Ishikawa (cell line): ENCODE results near the gene ANKRD35.
A peak's percentile ranks its signal among the peaks of the same experiment; 100 is the strongest.

ENCODE experiments used
- CEBPB ChIP-seq: IDR thresholded peaks from 2 replicates; pipeline ENCODE4 v1.6.1; 2012
- CREB1 ChIP-seq: IDR thresholded peaks from 2 replicates; pipeline ENCODE4 v1.6.1; 2012; ENCODE audit warnings: low read depth
- EGR1 ChIP-seq: IDR thresholded peaks from 2 replicates; pipeline ENCODE4 v1.6.1; 2012
- EP300 ChIP-seq: IDR thresholded peaks from 2 replicates; pipeline ENCODE4 v1.6.1; 2012; ENCODE audit warnings: borderline replicate concordance
- FOXM1 ChIP-seq: IDR thresholded peaks from 2 replicates; pipeline ENCODE4 v1.6.1; 2012; ENCODE audit warnings: low read depth, borderline replicate concordance
- NFIC ChIP-seq: IDR thresholded peaks from 2 replicates; pipeline ENCODE4 v1.6.1; 2012
- RAD21 ChIP-seq: IDR thresholded peaks from 2 replicates; pipeline ENCODE4 v1.6.1; 2012; ENCODE audit warnings: low read depth
- TAF1 ChIP-seq: IDR thresholded peaks from 2 replicates; pipeline ENCODE4 v1.6.1; 2012; ENCODE audit warnings: low read depth, mild to moderate bottlenecking
- TCF12 ChIP-seq: IDR thresholded peaks from 2 replicates; pipeline ENCODE4 v1.6.1; 2012; ENCODE audit warnings: low read depth
- TEAD4 ChIP-seq: IDR thresholded peaks from 2 replicates; pipeline ENCODE4 v1.6.1; 2012
- YY1 ChIP-seq: IDR thresholded peaks from 2 replicates; pipeline ENCODE4 v1.6.1; 2012; ENCODE audit warnings: low read depth
- ZBTB7A ChIP-seq: IDR thresholded peaks from 2 replicates; pipeline ENCODE4 v1.6.1; 2012; ENCODE audit warnings: low read depth
- TF ChIP-seq, protein P1 (sequence below): IDR thresholded peaks from 2 replicates; pipeline ENCODE4 v1.6.1; 2012
- TF ChIP-seq, protein P2 (sequence below): IDR thresholded peaks from 2 replicates; pipeline ENCODE4 v1.6.1; 2012
- TF ChIP-seq, protein P3 (sequence below): IDR thresholded peaks from 2 replicates; pipeline ENCODE4 v1.6.1; 2012; ENCODE audit warnings: low read depth, mild to moderate bottlenecking

ANKRD35 gene

DNA sequence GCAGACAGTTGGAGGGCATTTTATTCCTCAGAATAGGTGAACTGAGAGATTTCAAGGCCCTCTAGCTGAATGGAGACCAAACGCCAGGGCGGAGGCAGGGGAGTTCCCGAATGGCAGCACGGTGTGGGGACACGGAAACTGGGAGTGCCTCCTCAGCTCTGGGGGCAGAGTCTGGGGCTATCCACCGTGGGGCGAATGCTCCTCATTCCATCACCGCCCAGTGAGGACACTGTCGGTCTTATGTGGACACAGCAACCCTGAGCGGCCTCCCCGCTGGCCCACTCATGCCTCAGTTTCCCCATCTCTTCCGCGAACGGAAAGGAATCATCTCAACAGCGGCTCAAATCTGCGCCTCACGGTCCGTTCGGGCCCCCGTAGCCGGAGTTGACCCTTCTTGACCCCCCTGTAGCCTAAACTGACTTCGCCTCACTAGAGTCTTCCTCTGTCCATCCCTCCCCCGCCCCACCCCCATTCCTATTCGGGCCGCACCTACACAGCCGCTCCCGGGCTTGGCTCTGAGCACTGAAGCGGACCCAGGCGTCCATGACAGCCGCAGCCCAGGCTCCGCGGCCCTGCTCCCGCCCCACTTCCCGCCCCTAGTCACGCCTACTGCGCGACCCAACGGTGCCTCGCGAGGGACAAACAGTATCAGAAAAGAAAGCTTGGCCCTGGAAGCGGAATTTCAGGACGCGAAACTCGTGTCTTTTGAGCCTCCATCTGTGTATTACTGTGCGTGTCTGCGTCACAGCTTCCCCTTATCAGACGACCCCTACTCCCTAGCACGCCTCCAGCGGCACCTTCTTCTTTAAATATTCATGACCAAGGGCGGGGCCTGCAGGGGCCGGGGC lies 32.7 kb upstream of the ANKRD35 start, which contains the start of gene PEX11B:
Gene PEX11B, minus strand, starts transcription at position 574 of the 848 bp plus-strand sequence. Its CDS starts 29 bp downstream, at position 545.
- TF ChIP-seq YY1 (peak; percentile 88), RAD21 (no peak), EP300 (no peak), ZBTB7A (no peak; the same call in 1 of the 2 replicates), CREB1 (peak; percentile 29; the same call in 1 of the 2 replicates), TAF1 (peak; percentile 94), EGR1 (no peak), TCF12 (peak; percentile 58; the same call in 1 of the 2 replicates), TEAD4 (0 out of 2 replicates have a peak, but pooled peaks have one; percentile 4)
- TF ChIP-seq, protein P1, sequence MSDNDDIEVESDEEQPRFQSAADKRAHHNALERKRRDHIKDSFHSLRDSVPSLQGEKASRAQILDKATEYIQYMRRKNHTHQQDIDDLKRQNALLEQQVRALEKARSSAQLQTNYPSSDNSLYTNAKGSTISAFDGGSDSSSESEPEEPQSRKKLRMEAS = peak; percentile 67; the same call in 1 of the 2 replicates
- TF ChIP-seq, protein P2, sequence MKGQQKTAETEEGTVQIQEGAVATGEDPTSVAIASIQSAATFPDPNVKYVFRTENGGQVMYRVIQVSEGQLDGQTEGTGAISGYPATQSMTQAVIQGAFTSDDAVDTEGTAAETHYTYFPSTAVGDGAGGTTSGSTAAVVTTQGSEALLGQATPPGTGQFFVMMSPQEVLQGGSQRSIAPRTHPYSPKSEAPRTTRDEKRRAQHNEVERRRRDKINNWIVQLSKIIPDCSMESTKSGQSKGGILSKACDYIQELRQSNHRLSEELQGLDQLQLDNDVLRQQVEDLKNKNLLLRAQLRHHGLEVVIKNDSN = no peak

DNA sequence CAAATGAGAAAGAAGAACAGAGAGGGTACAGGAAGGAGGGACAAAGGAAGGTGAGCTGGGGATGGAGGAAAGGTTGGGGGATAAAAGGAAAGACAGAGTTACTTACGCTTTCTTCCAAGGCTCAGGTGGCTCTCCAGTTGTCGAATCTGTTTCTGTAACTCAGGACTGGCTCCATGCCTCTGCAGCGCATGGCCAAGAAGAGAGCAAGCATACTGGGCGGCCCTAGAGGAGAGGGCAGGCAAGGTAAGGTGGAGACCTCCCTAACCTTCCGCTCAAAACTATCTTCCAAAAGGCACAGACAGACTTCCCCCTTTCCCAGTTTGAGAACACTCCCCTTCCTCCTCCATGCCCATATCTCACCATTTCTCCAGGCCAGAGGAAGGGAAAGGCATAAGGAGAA lies 31.9 kb upstream of the ANKRD35 start:
- TF ChIP-seq TCF12 (no peak), RAD21 (no peak), EGR1 (no peak), ZBTB7A (no peak), EP300 (no peak), FOXM1 (no peak), TEAD4 (no peak), CREB1 (no peak), YY1 (no peak), TAF1 (no peak), NFIC (no peak), CEBPB (no peak)
- TF ChIP-seq, protein P3, sequence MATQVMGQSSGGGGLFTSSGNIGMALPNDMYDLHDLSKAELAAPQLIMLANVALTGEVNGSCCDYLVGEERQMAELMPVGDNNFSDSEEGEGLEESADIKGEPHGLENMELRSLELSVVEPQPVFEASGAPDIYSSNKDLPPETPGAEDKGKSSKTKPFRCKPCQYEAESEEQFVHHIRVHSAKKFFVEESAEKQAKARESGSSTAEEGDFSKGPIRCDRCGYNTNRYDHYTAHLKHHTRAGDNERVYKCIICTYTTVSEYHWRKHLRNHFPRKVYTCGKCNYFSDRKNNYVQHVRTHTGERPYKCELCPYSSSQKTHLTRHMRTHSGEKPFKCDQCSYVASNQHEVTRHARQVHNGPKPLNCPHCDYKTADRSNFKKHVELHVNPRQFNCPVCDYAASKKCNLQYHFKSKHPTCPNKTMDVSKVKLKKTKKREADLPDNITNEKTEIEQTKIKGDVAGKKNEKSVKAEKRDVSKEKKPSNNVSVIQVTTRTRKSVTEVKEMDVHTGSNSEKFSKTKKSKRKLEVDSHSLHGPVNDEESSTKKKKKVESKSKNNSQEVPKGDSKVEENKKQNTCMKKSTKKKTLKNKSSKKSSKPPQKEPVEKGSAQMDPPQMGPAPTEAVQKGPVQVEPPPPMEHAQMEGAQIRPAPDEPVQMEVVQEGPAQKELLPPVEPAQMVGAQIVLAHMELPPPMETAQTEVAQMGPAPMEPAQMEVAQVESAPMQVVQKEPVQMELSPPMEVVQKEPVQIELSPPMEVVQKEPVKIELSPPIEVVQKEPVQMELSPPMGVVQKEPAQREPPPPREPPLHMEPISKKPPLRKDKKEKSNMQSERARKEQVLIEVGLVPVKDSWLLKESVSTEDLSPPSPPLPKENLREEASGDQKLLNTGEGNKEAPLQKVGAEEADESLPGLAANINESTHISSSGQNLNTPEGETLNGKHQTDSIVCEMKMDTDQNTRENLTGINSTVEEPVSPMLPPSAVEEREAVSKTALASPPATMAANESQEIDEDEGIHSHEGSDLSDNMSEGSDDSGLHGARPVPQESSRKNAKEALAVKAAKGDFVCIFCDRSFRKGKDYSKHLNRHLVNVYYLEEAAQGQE = no peak
- TF ChIP-seq, protein P2 = no peak
- TF ChIP-seq, protein P1 = no peak

DNA sequence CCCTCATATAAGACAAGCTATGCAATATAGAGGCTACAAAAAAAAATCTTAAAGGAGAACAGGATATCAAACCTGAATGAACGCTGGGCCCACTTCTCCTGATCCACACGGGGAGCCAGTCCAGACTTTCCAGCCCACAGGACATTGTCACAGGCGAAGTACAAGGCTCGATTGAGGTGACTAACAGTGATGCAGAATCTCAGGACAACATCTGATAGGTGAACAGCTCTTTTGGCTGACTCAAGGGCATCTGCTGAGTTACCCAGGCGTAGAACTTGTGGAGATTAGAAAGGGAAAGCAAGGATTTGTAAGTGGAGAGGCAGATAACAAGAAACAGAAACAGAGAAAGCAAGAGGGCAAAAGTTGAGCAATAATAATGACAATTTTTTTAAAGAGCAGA lies 31.1 kb upstream of the ANKRD35 start:
- TF ChIP-seq CEBPB (no peak), TCF12 (no peak), RAD21 (no peak)

DNA sequence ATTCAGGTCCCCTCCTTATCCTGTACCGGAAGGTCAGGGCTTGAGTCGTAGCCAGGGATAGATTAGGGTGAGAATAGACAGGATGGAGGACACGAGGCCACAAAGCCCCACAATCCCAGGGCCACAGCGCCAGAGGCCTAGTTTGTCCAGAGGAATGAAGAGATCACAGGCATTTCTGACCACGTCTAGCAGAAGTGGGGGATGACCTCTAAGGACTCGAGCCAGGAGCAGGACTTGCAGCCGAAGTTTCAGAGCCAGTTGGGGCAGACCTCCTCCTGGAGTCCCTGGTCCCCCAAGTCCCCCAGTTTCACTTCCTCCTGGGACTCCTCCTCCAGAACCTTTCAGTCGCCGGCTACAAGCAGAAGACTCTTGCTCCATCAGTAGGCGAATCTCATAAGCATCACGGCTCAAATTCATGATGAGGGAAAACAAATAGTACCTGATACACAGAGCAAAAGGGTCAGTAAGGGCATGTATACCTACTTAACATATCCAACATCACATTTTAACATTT lies 26.5 kb upstream of the ANKRD35 start:
- TF ChIP-seq YY1 (no peak), EP300 (no peak), ZBTB7A (no peak), TAF1 (no peak), TEAD4 (no peak), NFIC (no peak), CEBPB (no peak), CREB1 (no peak), EGR1 (no peak), FOXM1 (no peak), RAD21 (no peak), TCF12 (no peak)
- TF ChIP-seq, protein P1 = no peak
- TF ChIP-seq, protein P2 = no peak
- TF ChIP-seq, protein P3 = no peak

DNA sequence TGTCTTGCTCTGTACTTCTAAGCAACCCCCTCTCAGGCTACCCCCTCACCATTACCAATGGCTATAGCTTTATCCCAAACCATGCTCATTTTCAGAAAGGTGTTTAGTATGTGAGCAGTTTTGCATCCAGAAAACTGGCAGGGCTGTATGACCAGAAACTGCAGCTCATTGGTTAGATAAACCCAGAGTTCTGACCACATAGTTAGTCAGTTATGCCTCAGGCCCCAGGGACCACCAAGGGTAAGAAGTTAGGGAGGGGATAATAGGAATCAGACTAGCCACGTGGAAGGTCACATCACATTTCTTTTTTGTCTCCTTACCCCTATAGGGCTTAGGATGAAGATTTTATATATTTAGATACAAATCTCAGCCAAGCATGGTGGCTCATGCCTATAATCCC lies 23.0 kb upstream of the ANKRD35 start:
- TF ChIP-seq, protein P1 = no peak
- TF ChIP-seq EP300 = no peak
- TF ChIP-seq, protein P2 = no peak
- TF ChIP-seq NFIC = no peak
- TF ChIP-seq TEAD4 = no peak
- TF ChIP-seq YY1 = no peak
- no peak for TF ChIP-seq CREB1
- TF ChIP-seq EGR1 = no peak
- no peak for TF ChIP-seq CEBPB
- TF ChIP-seq TCF12 = no peak
- TF ChIP-seq FOXM1 = no peak
- TF ChIP-seq TAF1 = no peak
